ENCODE data around the gene FYTTD1.

DNA sequence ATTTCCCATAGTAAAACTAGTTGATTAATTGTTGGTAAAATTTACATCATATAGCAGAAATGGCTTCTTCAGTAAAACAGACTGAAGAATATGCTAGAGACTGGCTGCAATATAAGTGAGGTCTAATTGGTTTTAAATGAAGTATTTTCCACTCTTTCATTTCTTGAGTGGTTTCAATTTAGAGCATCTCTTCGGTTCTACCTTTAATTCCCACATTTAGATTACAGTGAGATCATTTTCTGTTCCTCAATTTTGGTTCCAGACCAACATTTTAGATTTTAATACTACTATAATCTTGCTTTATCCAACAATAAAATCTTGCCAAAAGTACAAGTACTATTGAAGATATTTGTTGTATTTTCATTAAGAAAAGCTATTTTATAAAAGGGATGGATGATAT, 40.4 kb downstream of the FYTTD1 start:
- TF ChIP-seq, protein P1, sequence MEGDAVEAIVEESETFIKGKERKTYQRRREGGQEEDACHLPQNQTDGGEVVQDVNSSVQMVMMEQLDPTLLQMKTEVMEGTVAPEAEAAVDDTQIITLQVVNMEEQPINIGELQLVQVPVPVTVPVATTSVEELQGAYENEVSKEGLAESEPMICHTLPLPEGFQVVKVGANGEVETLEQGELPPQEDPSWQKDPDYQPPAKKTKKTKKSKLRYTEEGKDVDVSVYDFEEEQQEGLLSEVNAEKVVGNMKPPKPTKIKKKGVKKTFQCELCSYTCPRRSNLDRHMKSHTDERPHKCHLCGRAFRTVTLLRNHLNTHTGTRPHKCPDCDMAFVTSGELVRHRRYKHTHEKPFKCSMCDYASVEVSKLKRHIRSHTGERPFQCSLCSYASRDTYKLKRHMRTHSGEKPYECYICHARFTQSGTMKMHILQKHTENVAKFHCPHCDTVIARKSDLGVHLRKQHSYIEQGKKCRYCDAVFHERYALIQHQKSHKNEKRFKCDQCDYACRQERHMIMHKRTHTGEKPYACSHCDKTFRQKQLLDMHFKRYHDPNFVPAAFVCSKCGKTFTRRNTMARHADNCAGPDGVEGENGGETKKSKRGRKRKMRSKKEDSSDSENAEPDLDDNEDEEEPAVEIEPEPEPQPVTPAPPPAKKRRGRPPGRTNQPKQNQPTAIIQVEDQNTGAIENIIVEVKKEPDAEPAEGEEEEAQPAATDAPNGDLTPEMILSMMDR (conservative IDR thresholded peaks at IDR 0.05; ENCODE audit: low read length): no peak
- TF ChIP-seq EZH2phosphoT487 (IDR thresholded peaks at IDR 0.05; ENCODE audit: borderline replicate concordance, low read depth, low read length): no peak
